Measurements from ENCODE around the gene NAT14.

DNA sequence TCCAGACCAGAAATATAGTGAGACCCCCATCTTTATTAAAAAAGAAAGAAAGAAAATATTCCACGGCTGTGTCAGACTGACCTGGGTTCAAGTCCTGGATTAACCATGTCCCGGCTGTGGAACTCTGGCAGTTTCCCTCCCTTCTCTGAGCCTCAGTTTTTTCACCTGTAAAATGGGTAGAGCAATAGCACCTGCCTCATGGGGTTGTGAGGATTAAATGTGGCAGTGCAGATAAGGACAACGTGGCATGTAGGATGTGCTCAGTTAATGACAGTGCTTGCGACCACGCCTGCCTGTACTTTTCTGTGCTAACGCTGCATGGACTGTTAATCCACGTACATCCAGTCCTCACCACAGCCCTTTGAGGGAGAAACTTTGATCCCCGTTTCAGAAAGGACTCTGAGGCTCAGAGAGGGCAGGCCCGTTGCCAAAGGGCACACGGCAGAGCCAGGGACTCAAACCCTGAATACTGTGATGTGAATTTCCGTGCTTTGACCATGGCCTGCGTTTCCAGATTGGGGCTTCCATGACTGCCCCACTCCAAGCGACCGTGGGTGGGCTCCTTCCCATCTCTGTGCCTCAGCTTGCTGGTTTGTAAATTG lies 35.8 kb downstream of the NAT14 start:
- TF ChIP-seq CTCF (IDR thresholded peaks at IDR 0.05) (no peak), POLR2AphosphoS5 (IDR thresholded peaks at IDR 0.05) (no peak), POLR2A (IDR thresholded peaks at IDR 0.05) (no peak)
